K562 (cell line): ENCODE data around the gene IDH3G. TPM values are rescaled to one million over a fixed set of nuclear protein-coding genes. Genes with fewer than 3 reads are reported as not detected.

Experiments used
- CHCHD3 ChIP-seq: fragments of 250-450 bp; sonication (Bioruptor Pico); IDR thresholded peaks from 2 replicates; pipeline ENCODE4 v2.1.2; 2022; ENCODE audit warnings: mild to moderate bottlenecking
- ILK ChIP-seq: fragments of 450-650 bp; IDR thresholded peaks from 2 replicates; pipeline ENCODE4 v1.6.1; 2016; ENCODE audit warnings: missing genetic modification characterization, low read depth, mild to moderate bottlenecking, missing compliant biosample characterization, moderate library complexity, borderline replicate concordance
- KAT2B ChIP-seq: IDR thresholded peaks from one replicate; pipeline ENCODE4 v1.6.1; 2012; ENCODE audit warnings: low read depth, mild to moderate bottlenecking, control low read depth, inconsistent platforms, low read length, moderate library complexity
- NR1H2 ChIP-seq: sonication (generic); formaldehyde crosslinking; IDR thresholded peaks from 2 replicates; pipeline ENCODE4 v1.4.0; 2020; ENCODE audit warnings: mild to moderate bottlenecking, missing genetic modification reagents
- RNF2 ChIP-seq: sonication (generic); IDR thresholded peaks from 2 replicates; pipeline ENCODE4 v1.6.1; 2016
- SAFB2 ChIP-seq: fragments of 200-400 bp; formaldehyde crosslinking; IDR thresholded peaks from 2 replicates; pipeline ENCODE4 v1.6.1; 2018; ENCODE audit warnings: borderline replicate concordance, low read length, low read depth, moderate library complexity; ENCODE audit not compliant: severe bottlenecking
- SMARCC2 ChIP-seq: fragments of 450-650 bp; IDR thresholded peaks from 2 replicates; pipeline ENCODE4 v1.6.1; 2017; ENCODE audit warnings: antibody characterized with exemption, moderate library complexity, mild to moderate bottlenecking, low read depth
- XRCC4 ChIP-seq: IDR thresholded peaks from one replicate; pipeline ENCODE4 v1.6.1; 2011; ENCODE audit not compliant: insufficient read depth, insufficient read length; ENCODE audit errors: extremely low read depth
- ZNF324 ChIP-seq: fragments of 250-450 bp; sonication (Bioruptor Pico); IDR thresholded peaks from 2 replicates; pipeline ENCODE4 v1.4.0; 2020; ENCODE audit warnings: mild to moderate bottlenecking
- polyA plus RNA-seq, 8 experiments: library from polyadenylated mRNA; depleted of rRNA in 4 of 8; stranded (reverse) in 5 of 8; unstranded in 3 of 8; fragments of >200 nt; fragmentation: Nextera tagmentation in 2 of 8; fragmentation: Illumina TruSeq in 1 of 8; extraction: Ambion mirVana in 2 of 8; extraction: Trizol in 1 of 8; gene quantifications; 2 replicates each; pipeline versions ENCODE4 v1.2.1 to v1.2.3, GENCODE V29; 2011 to 2014; ENCODE audit warnings: inconsistent platforms in 1 of 8, missing spikeins in 1 of 8
- total RNA-seq, 7 experiments: library from RNA; depleted of rRNA in 6 of 7; stranded (reverse); fragments of >200 nt in 6 of 7; fragmentation: Illumina TruSeq in 2 of 7; extraction: Trizol in 2 of 7; gene quantifications; 2 replicates each; pipeline versions ENCODE4 v1.2.1 to v1.2.3, GENCODE V29; 2011 to 2021; ENCODE audit warnings: low replicate concordance in 1 of 7
- TF ChIP-seq, protein P1 (sequence below): fragments of 250-450 bp; sonication (Bioruptor Pico); IDR thresholded peaks from 2 replicates; pipeline ENCODE4 v1.5.0; 2021; ENCODE audit warnings: mild to moderate bottlenecking, borderline replicate concordance
- TF ChIP-seq, protein P2 (sequence below): sonication (generic); formaldehyde crosslinking; IDR thresholded peaks from 2 replicates; pipeline ENCODE4 v1.8.1; 2023; ENCODE audit warnings: mild to moderate bottlenecking, missing genetic modification reagents
- TF ChIP-seq, protein P3 (sequence below): sonication (generic); formaldehyde crosslinking; IDR thresholded peaks from 2 replicates; pipeline ENCODE4 v1.9.0; 2022; ENCODE audit warnings: mild to moderate bottlenecking, missing genetic modification reagents
- TF ChIP-seq, protein P4 (sequence below): sonication (generic); formaldehyde crosslinking; IDR thresholded peaks from 2 replicates; pipeline ENCODE4 v1.8.0; 2022; ENCODE audit warnings: mild to moderate bottlenecking, missing genetic modification reagents, borderline replicate concordance
- TF ChIP-seq, protein P5 (sequence below): fragments of 250-450 bp; sonication (Bioruptor Pico); IDR thresholded peaks from 2 replicates; pipeline ENCODE4 v1.5.0; 2020; ENCODE audit warnings: mild to moderate bottlenecking, borderline replicate concordance
- TF ChIP-seq, protein P6 (sequence below): fragments of 250-450 bp; sonication (Bioruptor Pico); IDR thresholded peaks from 2 replicates; pipeline ENCODE4 v1.8.0; 2021; ENCODE audit warnings: moderate library complexity, mild to moderate bottlenecking, inconsistent platforms

The IDH3G gene
- total and polyA plus RNA-seq, 9 of the 15 experiments (the other 6 are each of a cell fraction or from before 2014, with no cell fraction given), result 24.3 to 72.5 (median 37.9) TPM

DNA sequence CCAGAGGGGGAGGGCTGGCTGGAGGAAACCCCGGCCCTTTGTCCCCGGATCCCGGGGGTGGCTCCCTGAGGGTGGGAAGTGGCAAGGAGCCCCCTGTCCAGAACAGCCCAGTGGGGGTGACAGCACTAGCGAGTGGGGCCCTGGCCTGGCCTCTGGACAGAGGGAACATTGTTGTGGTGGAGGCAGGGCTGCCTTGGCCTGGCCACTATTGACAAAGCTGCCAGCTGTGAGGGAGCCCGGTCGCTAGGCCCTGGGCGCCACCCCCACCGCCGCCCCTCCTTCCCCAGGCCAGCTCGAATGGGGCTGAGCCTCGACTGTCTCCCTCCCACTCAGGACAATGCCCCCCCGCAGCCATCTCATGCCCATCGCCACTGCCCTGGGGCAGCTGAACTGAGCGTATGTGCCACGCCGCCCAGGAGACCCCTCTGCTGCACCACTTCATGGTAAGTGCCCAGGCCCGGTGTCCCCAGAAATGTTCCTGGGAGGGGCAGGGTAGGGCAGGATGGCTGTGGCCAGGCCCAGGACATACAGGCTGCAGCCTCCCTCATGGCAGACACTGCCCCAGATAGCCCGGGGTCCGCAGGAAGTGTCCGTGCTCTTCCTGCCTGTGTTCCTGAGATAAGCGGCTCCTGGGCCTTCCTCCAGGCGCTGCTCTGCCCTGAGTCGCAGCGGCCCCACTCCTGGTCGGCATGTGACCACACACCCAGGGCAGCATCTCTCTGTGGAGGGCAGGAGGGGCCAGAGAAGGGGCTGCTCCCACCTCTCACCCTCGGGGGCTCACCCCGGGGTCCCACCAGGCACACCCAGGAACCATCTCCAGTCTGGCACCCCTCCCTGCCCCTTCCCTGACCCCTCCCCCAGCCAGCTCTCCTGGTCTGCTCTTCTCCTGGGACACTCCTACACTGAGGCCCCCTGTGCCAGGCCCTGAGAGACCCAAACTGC, 28.8 kb downstream of the IDH3G start (continued):
- TF ChIP-seq, protein P1, sequence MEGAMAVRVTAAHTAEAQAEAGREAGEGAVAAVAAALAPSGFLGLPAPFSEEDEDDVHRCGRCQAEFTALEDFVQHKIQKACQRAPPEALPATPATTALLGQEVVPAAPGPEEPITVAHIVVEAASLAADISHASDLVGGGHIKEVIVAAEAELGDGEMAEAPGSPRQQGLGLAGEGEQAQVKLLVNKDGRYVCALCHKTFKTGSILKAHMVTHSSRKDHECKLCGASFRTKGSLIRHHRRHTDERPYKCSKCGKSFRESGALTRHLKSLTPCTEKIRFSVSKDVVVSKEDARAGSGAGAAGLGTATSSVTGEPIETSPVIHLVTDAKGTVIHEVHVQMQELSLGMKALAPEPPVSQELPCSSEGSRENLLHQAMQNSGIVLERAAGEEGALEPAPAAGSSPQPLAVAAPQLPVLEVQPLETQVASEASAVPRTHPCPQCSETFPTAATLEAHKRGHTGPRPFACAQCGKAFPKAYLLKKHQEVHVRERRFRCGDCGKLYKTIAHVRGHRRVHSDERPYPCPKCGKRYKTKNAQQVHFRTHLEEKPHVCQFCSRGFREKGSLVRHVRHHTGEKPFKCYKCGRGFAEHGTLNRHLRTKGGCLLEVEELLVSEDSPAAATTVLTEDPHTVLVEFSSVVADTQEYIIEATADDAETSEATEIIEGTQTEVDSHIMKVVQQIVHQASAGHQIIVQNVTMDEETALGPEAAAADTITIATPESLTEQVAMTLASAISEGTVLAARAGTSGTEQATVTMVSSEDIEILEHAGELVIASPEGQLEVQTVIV (CRISPR knock-in tag), result no peak
- TF ChIP-seq RNF2, result 0 out of 2 replicates have a peak, but pooled peaks have one; percentile 33
- TF ChIP-seq KAT2B, result no peak
- TF ChIP-seq, protein P2, sequence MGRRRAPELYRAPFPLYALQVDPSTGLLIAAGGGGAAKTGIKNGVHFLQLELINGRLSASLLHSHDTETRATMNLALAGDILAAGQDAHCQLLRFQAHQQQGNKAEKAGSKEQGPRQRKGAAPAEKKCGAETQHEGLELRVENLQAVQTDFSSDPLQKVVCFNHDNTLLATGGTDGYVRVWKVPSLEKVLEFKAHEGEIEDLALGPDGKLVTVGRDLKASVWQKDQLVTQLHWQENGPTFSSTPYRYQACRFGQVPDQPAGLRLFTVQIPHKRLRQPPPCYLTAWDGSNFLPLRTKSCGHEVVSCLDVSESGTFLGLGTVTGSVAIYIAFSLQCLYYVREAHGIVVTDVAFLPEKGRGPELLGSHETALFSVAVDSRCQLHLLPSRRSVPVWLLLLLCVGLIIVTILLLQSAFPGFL (CRISPR knock-in tag), result no peak
- TF ChIP-seq XRCC4, result no peak
- TF ChIP-seq, protein P3, sequence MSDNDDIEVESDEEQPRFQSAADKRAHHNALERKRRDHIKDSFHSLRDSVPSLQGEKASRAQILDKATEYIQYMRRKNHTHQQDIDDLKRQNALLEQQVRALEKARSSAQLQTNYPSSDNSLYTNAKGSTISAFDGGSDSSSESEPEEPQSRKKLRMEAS (CRISPR knock-in tag), result peak; percentile 83
- TF ChIP-seq CHCHD3 (CRISPR knock-in tag), result no peak
- TF ChIP-seq ZNF324 (CRISPR knock-in tag), result no peak
- no peak for TF ChIP-seq ILK
- peak; percentile 32; the same call in 1 of the 2 replicates for TF ChIP-seq SMARCC2
- TF ChIP-seq NR1H2 (CRISPR knock-in tag), result no peak
- TF ChIP-seq, protein P4, sequence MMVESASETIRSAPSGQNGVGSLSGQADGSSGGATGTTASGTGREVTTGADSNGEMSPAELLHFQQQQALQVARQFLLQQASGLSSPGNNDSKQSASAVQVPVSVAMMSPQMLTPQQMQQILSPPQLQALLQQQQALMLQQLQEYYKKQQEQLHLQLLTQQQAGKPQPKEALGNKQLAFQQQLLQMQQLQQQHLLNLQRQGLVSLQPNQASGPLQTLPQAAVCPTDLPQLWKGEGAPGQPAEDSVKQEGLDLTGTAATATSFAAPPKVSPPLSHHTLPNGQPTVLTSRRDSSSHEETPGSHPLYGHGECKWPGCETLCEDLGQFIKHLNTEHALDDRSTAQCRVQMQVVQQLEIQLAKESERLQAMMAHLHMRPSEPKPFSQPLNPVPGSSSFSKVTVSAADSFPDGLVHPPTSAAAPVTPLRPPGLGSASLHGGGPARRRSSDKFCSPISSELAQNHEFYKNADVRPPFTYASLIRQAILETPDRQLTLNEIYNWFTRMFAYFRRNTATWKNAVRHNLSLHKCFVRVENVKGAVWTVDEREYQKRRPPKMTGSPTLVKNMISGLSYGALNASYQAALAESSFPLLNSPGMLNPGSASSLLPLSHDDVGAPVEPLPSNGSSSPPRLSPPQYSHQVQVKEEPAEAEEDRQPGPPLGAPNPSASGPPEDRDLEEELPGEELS (CRISPR knock-in tag), result no peak
- no peak for TF ChIP-seq SAFB2
- TF ChIP-seq, protein P5, sequence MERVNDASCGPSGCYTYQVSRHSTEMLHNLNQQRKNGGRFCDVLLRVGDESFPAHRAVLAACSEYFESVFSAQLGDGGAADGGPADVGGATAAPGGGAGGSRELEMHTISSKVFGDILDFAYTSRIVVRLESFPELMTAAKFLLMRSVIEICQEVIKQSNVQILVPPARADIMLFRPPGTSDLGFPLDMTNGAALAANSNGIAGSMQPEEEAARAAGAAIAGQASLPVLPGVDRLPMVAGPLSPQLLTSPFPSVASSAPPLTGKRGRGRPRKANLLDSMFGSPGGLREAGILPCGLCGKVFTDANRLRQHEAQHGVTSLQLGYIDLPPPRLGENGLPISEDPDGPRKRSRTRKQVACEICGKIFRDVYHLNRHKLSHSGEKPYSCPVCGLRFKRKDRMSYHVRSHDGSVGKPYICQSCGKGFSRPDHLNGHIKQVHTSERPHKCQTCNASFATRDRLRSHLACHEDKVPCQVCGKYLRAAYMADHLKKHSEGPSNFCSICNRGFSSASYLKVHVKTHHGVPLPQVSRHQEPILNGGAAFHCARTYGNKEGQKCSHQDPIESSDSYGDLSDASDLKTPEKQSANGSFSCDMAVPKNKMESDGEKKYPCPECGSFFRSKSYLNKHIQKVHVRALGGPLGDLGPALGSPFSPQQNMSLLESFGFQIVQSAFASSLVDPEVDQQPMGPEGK (CRISPR knock-in tag), result no peak
- TF ChIP-seq, protein P6, sequence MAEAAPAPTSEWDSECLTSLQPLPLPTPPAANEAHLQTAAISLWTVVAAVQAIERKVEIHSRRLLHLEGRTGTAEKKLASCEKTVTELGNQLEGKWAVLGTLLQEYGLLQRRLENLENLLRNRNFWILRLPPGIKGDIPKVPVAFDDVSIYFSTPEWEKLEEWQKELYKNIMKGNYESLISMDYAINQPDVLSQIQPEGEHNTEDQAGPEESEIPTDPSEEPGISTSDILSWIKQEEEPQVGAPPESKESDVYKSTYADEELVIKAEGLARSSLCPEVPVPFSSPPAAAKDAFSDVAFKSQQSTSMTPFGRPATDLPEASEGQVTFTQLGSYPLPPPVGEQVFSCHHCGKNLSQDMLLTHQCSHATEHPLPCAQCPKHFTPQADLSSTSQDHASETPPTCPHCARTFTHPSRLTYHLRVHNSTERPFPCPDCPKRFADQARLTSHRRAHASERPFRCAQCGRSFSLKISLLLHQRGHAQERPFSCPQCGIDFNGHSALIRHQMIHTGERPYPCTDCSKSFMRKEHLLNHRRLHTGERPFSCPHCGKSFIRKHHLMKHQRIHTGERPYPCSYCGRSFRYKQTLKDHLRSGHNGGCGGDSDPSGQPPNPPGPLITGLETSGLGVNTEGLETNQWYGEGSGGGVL (CRISPR knock-in tag), result no peak
